Panc1 (cell line): Measurements from ENCODE around the gene MEGF6.

Source experiments
- CTCF ChIP-seq: fragments of 450-650 bp; IDR thresholded peaks from 2 replicates; pipeline ENCODE4 v1.5.1; 2017; ENCODE audit warnings: mild to moderate bottlenecking
- POLR2AphosphoS5 ChIP-seq: IDR thresholded peaks from 2 replicates; pipeline ENCODE4 v1.6.1; 2012; ENCODE audit warnings: mild to moderate bottlenecking, low read depth, low read length, moderate library complexity
- REST ChIP-seq, 2 experiments: IDR thresholded peaks; 2 replicates each; pipeline ENCODE4 v1.6.1; 2011 to 2012; ENCODE audit warnings: low read depth in 2 of 2, control low read depth in 1 of 2, low read length in 1 of 2, mild to moderate bottlenecking in 1 of 2, moderate library complexity in 1 of 2; ENCODE audit not compliant: insufficient read depth in 1 of 2

- TF ChIP-seq CTCF (no peak), POLR2AphosphoS5 (no peak), REST (IDR thresholded peaks at IDR 0.05; ENCODE audit: insufficient read depth in 1 of 2, low read depth in 2 of 2, low read length in 1 of 2) (no peak)
These were observed 41.4 kb upstream of the MEGF6 start for GRCh38 chr1:3652548-3653285.
